ENCODE measurements around the gene LTBP2.

- TF ChIP-seq, protein P1, sequence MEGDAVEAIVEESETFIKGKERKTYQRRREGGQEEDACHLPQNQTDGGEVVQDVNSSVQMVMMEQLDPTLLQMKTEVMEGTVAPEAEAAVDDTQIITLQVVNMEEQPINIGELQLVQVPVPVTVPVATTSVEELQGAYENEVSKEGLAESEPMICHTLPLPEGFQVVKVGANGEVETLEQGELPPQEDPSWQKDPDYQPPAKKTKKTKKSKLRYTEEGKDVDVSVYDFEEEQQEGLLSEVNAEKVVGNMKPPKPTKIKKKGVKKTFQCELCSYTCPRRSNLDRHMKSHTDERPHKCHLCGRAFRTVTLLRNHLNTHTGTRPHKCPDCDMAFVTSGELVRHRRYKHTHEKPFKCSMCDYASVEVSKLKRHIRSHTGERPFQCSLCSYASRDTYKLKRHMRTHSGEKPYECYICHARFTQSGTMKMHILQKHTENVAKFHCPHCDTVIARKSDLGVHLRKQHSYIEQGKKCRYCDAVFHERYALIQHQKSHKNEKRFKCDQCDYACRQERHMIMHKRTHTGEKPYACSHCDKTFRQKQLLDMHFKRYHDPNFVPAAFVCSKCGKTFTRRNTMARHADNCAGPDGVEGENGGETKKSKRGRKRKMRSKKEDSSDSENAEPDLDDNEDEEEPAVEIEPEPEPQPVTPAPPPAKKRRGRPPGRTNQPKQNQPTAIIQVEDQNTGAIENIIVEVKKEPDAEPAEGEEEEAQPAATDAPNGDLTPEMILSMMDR (conservative IDR thresholded peaks at IDR 0.05): peak; percentile 47; the same call in 1 of the 2 replicates
- TF ChIP-seq EZH2 (IDR thresholded peaks at IDR 0.05; ENCODE audit: low read depth): no peak
Measured at GRCh38 chr14:74501135-74501614, 110.9 kb downstream of the LTBP2 start.

All from PC-9 (cell line).